GM19324 (cell line): ENCODE measurements around the gene NEDD4L.

Experiments
- ATAC-seq: cut with Tn5 transposase; IDR thresholded peaks from one replicate; pipeline ENCODE4 v1.9.1; 2021; ENCODE audit warnings: mild to moderate bottlenecking, moderate library complexity; ENCODE audit not compliant: unreplicated experiment, low FRiP score

Gene NEDD4L

GRCh38 chr18:58088691-58089065 is 44.7 kb downstream of the NEDD4L start:
- ATAC-seq, result no peak

- peak; percentile 88 for ATAC-seq
Observed at GRCh38 chr18:58091099-58091611, 47.1 kb downstream of the NEDD4L start.

GRCh38 chr18:58093311-58093803 is 49.3 kb downstream of the NEDD4L start:
- no peak for ATAC-seq

GRCh38 chr18:58095222-58095621 is 51.2 kb downstream of the NEDD4L start:
- no peak for ATAC-seq

- no peak for ATAC-seq
Observed at GRCh38 chr18:58095655-58096054, 51.6 kb downstream of the NEDD4L start.

- no peak for ATAC-seq
Observed at GRCh38 chr18:58096658-58097057, 52.6 kb downstream of the NEDD4L start.

GRCh38 chr18:58097121-58097906 is 53.3 kb downstream of the NEDD4L start:
- ATAC-seq, result no peak

GRCh38 chr18:58097907-58098166 is 53.8 kb downstream of the NEDD4L start:
- no peak for ATAC-seq

GRCh38 chr18:58098706-58099105 is 54.7 kb downstream of the NEDD4L start:
- no peak for ATAC-seq

GRCh38 chr18:58100154-58100553 is 56.1 kb downstream of the NEDD4L start:
- ATAC-seq, result no peak

- no peak for ATAC-seq
Observed at GRCh38 chr18:58101291-58101794, 57.3 kb downstream of the NEDD4L start.

- no peak for ATAC-seq
Observed at GRCh38 chr18:58102018-58102417, 58.0 kb downstream of the NEDD4L start.

GRCh38 chr18:58102875-58103274 is 58.8 kb downstream of the NEDD4L start:
- no peak for ATAC-seq

GRCh38 chr18:58103339-58103985 is 59.4 kb downstream of the NEDD4L start:
- no peak for ATAC-seq

GRCh38 chr18:58104096-58104495 is 60.1 kb downstream of the NEDD4L start:
- no peak for ATAC-seq

GRCh38 chr18:58105206-58105887 is 61.3 kb downstream of the NEDD4L start:
- no peak for ATAC-seq

GRCh38 chr18:58105888-58106260 is 61.8 kb downstream of the NEDD4L start:
- ATAC-seq, result no peak

- ATAC-seq, result no peak
Observed at GRCh38 chr18:58106289-58107070, 62.5 kb downstream of the NEDD4L start.

- ATAC-seq, result no peak
Observed at GRCh38 chr18:58109256-58109655, 65.2 kb downstream of the NEDD4L start.

GRCh38 chr18:58110398-58110797 is 66.4 kb downstream of the NEDD4L start:
- no peak for ATAC-seq

GRCh38 chr18:58112174-58112573 is 68.1 kb downstream of the NEDD4L start:
- no peak for ATAC-seq
